Middle frontal gyrus (tissue), 1 donor: ENCODE data around the gene GDPD3.

Experiments used
- DNase-seq: peaks from one replicate; pipeline ENCODE4 v3.0.0-alpha.2; 2015; ENCODE audit warnings: low spot score; ENCODE audit errors: extremely low spot score

Gene GDPD3

GRCh38 chr16:30078744-30079143, 34.6 kb downstream of the GDPD3 start:
- DNase-seq = no peak

- no peak for DNase-seq
Measured at GRCh38 chr16:30077656-30078055, 35.7 kb downstream of the GDPD3 start.

GRCh38 chr16:30076276-30076791, 37.0 kb downstream of the GDPD3 start:
- DNase-seq = no peak

GRCh38 chr16:30075503-30076275, 37.6 kb downstream of the GDPD3 start, which contains the start of gene PPP4C:
PPP4C (plus strand) TSS chr16:30075994; CDS start chr16:30076378, 384 bp downstream.
- DNase-seq = peak; percentile 77

- no peak for DNase-seq
Measured at GRCh38 chr16:30070490-30070889, 42.8 kb downstream of the GDPD3 start.

- DNase-seq = no peak
Measured at GRCh38 chr16:30069611-30070462, 43.5 kb downstream of the GDPD3 start.

GRCh38 chr16:30068750-30069610, 44.4 kb downstream of the GDPD3 start:
- DNase-seq = no peak

- no peak for DNase-seq
Measured at GRCh38 chr16:30068333-30068732, 45.0 kb downstream of the GDPD3 start.

GRCh38 chr16:30067584-30067916, 45.8 kb downstream of the GDPD3 start:
- DNase-seq = no peak

- DNase-seq = no peak
Measured at GRCh38 chr16:30066761-30067583, 46.4 kb downstream of the GDPD3 start.

GRCh38 chr16:30065943-30066760, 47.2 kb downstream of the GDPD3 start:
- DNase-seq = no peak

GRCh38 chr16:30065102-30065942, 48.0 kb downstream of the GDPD3 start, which contains the start of gene ALDOA:
ALDOA (plus strand) TSS chr16:30065760; CDS start chr16:30066898, 1,138 bp downstream.
- peak; percentile 97 for DNase-seq

- no peak for DNase-seq
Measured at GRCh38 chr16:30064729-30065101, 48.6 kb downstream of the GDPD3 start.

GRCh38 chr16:30063893-30064728, 49.2 kb downstream of the GDPD3 start:
- DNase-seq = peak; percentile 46

GRCh38 chr16:30063278-30063892, 50.0 kb downstream of the GDPD3 start:
- DNase-seq = no peak

GRCh38 chr16:30060836-30061554, 52.3 kb downstream of the GDPD3 start:
- DNase-seq = no peak

- no peak for DNase-seq
Measured at GRCh38 chr16:30060346-30060745, 53.0 kb downstream of the GDPD3 start.
